B cell (primary cell): ENCODE measurements around the gene CACNG8.

Experiments used
- EZH2 ChIP-seq: IDR thresholded peaks from 2 replicates; pipeline ENCODE4 v1.6.1; 2012; ENCODE audit warnings: borderline replicate concordance, low read depth, mild to moderate bottlenecking, moderate library complexity, low read length; ENCODE audit not compliant: insufficient read depth, poor library complexity, severe bottlenecking
- TF ChIP-seq, protein P1 (sequence below): fragments of 200-600 bp; IDR thresholded peaks from one replicate; pipeline ENCODE4 v1.8.0; 2022; ENCODE audit warnings: antibody characterized with exemption, mild to moderate bottlenecking

DNA sequence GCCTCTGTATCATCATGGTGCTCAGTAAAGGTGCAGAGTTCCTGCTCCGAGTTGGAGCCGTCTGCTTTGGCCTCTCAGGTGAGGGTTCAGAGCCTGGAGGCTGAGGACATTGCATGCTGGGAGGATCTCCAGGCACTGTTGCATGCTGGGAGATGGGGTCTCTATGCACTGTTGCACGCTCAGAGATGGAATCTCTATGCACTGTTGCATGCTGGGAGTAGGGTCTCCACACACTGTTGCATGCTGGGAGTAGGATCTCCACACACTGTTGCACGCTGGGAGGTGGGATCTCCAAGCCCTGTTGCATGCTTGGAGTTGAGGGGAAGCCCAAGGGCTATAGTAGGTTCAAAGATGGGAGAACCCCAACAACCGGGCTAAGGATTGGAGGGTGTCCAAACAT lies 37.0 kb downstream of the CACNG8 start:
- TF ChIP-seq, protein P1, sequence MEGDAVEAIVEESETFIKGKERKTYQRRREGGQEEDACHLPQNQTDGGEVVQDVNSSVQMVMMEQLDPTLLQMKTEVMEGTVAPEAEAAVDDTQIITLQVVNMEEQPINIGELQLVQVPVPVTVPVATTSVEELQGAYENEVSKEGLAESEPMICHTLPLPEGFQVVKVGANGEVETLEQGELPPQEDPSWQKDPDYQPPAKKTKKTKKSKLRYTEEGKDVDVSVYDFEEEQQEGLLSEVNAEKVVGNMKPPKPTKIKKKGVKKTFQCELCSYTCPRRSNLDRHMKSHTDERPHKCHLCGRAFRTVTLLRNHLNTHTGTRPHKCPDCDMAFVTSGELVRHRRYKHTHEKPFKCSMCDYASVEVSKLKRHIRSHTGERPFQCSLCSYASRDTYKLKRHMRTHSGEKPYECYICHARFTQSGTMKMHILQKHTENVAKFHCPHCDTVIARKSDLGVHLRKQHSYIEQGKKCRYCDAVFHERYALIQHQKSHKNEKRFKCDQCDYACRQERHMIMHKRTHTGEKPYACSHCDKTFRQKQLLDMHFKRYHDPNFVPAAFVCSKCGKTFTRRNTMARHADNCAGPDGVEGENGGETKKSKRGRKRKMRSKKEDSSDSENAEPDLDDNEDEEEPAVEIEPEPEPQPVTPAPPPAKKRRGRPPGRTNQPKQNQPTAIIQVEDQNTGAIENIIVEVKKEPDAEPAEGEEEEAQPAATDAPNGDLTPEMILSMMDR = no peak
- TF ChIP-seq EZH2 = no peak
